ENCODE measurements around the gene YDJC. TPM values are rescaled to one million over a fixed set of nuclear protein-coding genes. Genes with fewer than 3 reads are reported as not detected.
A peak's percentile ranks its signal among the peaks of the same experiment; 100 is the strongest.

YDJC gene
- total and polyA plus RNA-seq, 2 of the 4 experiments (the other 2 are of a cell fraction) = 8.1 to 23.6 TPM

DNA sequence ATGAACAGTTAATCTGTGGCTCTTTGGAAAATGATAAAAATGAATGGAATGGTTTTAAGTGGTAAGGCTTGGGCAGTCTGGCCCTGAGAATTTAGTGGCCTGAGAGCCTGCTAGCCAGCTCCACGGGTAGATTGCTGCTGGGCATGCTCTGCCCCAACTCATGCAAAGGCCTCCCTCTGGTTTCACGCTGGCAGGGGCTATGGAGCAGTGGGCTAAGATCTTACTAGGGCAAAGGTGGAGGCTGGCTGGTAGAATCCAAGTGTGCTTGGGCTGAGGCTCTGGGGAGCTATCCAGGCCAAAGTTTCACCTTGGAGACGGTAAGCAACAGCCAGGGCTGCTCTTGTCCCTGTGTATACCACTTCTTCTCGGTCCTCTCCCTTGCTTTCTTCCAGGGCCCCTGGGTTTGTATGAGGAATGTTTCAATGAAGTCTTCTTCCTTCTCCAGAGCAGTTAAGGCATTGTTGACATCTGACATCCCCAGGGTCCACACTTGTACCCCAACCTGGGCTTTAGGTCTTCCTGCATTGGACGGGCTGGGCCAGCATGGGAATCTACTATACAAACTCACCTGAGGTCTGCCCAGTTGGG is 34.9 kb downstream of the YDJC start:
- H3K18ac ChIP-seq (ENCODE audit: low read depth, low read length) = no peak overlapping the region
- H2AK9ac ChIP-seq (replicated peaks; ENCODE audit: low read depth, low read length, poor library complexity) = no peak overlapping the region
- no peak overlapping the region for H2BK5ac ChIP-seq (ENCODE audit: low read depth, low read length, poor library complexity, severe bottlenecking)
- in situ Hi-C loops (cut with MboI; ENCODE audit: low sequenced_read_pairs) = no loop called here
- peak overlapping the region; percentile 36 for H2AFZ ChIP-seq (replicated peaks; ENCODE audit: low read length, poor library complexity)
- H4K8ac ChIP-seq (ENCODE audit: low read depth in 2 of 2, low read length in 2 of 2) = no peak overlapping the region
- H3K9me3 ChIP-seq (ENCODE audit: control insufficient read depth, insufficient read depth, low read length) = no peaks in the 10 kb centered on the region
- H4K20me1 ChIP-seq (ENCODE audit: insufficient read depth, low read length) = peaks cover 96% of the 10 kb centered on the region
- peaks cover 31% of the 10 kb centered on the region for H3K9me1 ChIP-seq (ENCODE audit: insufficient read depth, low read length)
- no peak overlapping the region for H2BK120ac ChIP-seq (ENCODE audit: low read depth, low read length)
- H4K91ac ChIP-seq (ENCODE audit: insufficient read depth, low read depth, low read length) = no peak overlapping the region
- H3K9ac ChIP-seq (ENCODE audit: low read depth, low read length) = no peak overlapping the region
- DNase-seq = no peak
- H2BK20ac ChIP-seq (ENCODE audit: low read depth, low read length) = no peak overlapping the region
- H3K36me3 ChIP-seq (ENCODE audit: control insufficient read depth, insufficient read depth, low read length) = peaks cover 33% of the 10 kb centered on the region
- H3K23ac ChIP-seq (ENCODE audit: low read depth, low read length) = no peak overlapping the region
- no peak overlapping the region for H2BK15ac ChIP-seq (ENCODE audit: low read depth, low read length)
- CTCF ChIA-PET = no interaction called here
- intact Hi-C loops (cut with micrococcal nuclease) = no loop called here
- H3K4me3 ChIP-seq (ENCODE audit: insufficient read depth, low read depth, low read length) = no peak overlapping the region
- no peak overlapping the region for H3K4me2 ChIP-seq (ENCODE audit: low read depth, low read length)
- dilution Hi-C loops (cut with HindIII; ENCODE audit: low sequenced_read_pairs, unreplicated experiment) = no loop called here
- no peak overlapping the region for H4K5ac ChIP-seq (ENCODE audit: low read depth, low read length)
- H3K79me1 ChIP-seq (ENCODE audit: low read depth in 1 of 2, low read length in 2 of 2) = peaks cover 18 to 68% of the 10 kb centered on the region in 2 experiments
- ATAC-seq (ENCODE audit: low read depth) = peak; percentile 27
- no peak overlapping the region for H3K56ac ChIP-seq (ENCODE audit: extremely low read depth, insufficient read depth, low read length)
- H3K4me1 ChIP-seq (ENCODE audit: control insufficient read depth, insufficient read depth, low read length) = peaks cover 11% of the 10 kb centered on the region; the same call in 1 of the 2 replicates
- H3K4ac ChIP-seq (ENCODE audit: low read depth, low read length) = no peak overlapping the region
- no TSS peak for BruUV-seq (replicated peaks)
- 100% methylated on average over 2 of the region's 5 CpGs; no CpG with 5 or more reads in 1 of the 2 experiments for WGBS, 2 experiments (ENCODE audit: extremely low coverage in 2 of 2, insufficient read length in 1 of 2)
- H3K27ac ChIP-seq (ENCODE audit: insufficient read depth, low read length) = no peak overlapping the region
- no peak overlapping the region for H2AK5ac ChIP-seq (ENCODE audit: low read depth, low read length)
- H3K27me3 ChIP-seq (ENCODE audit: control insufficient read depth, insufficient read depth, low read length) = no peaks in the 10 kb centered on the region
- H3K14ac ChIP-seq (replicated peaks; ENCODE audit: low read depth, low read length) = no peak overlapping the region
- TF ChIP-seq BHLHE40 (IDR thresholded peaks at IDR 0.05; ENCODE audit: low read depth, low read length) (no peak), POLR2A (IDR thresholded peaks at IDR 0.05; ENCODE audit: low read depth, low read length) (no peak), CHD1 (IDR thresholded peaks at IDR 0.05; ENCODE audit: low read depth, low read length) (no peak), RAD21 (IDR thresholded peaks at IDR 0.05; ENCODE audit: low read length) (no peak), CEBPB (IDR thresholded peaks at IDR 0.05; ENCODE audit: low read depth, low read length) (no peak), CTCF (conservative IDR thresholded peaks at IDR 0.05; ENCODE audit: low read depth, low read length) (no peak), FOS (IDR thresholded peaks at IDR 0.05; ENCODE audit: low read depth, low read length) (no peak), MAZ (IDR thresholded peaks at IDR 0.05; ENCODE audit: borderline replicate concordance, low read depth, low read length) (no peak), RFX5 (IDR thresholded peaks at IDR 0.05; ENCODE audit: low read depth, low read length) (no peak), SMC3 (IDR thresholded peaks at IDR 0.05; ENCODE audit: low read depth, low read length) (no peak), MAFK (IDR thresholded peaks at IDR 0.05; ENCODE audit: low read depth, low read length) (no peak)
- TF ChIP-seq, protein P1, sequence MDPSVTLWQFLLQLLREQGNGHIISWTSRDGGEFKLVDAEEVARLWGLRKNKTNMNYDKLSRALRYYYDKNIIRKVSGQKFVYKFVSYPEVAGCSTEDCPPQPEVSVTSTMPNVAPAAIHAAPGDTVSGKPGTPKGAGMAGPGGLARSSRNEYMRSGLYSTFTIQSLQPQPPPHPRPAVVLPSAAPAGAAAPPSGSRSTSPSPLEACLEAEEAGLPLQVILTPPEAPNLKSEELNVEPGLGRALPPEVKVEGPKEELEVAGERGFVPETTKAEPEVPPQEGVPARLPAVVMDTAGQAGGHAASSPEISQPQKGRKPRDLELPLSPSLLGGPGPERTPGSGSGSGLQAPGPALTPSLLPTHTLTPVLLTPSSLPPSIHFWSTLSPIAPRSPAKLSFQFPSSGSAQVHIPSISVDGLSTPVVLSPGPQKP (IDR thresholded peaks at IDR 0.05; ENCODE audit: borderline replicate concordance, low read depth, low read length) = no peak
- TF ChIP-seq, protein P2, sequence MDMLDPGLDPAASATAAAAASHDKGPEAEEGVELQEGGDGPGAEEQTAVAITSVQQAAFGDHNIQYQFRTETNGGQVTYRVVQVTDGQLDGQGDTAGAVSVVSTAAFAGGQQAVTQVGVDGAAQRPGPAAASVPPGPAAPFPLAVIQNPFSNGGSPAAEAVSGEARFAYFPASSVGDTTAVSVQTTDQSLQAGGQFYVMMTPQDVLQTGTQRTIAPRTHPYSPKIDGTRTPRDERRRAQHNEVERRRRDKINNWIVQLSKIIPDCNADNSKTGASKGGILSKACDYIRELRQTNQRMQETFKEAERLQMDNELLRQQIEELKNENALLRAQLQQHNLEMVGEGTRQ (IDR thresholded peaks at IDR 0.05; ENCODE audit: low read depth, low read length) = no peak
- POLR2A ChIA-PET (ENCODE audit: unreplicated experiment) = no interaction called here

Data from IMR-90 (cell line).